GM06990 (cell line): ENCODE results near the gene RSF1.

Source experiments
- DNase-seq: peaks from one replicate; pipeline ENCODE4 v3.0.0-alpha.2; 2011; ENCODE audit not compliant: insufficient read length; ENCODE audit errors: extremely low read depth
- H3K27me3 ChIP-seq: replicated peaks from 2 replicates; pipeline ENCODE4 v1.6.0; 2011; ENCODE audit warnings: low read length; ENCODE audit not compliant: control insufficient read depth, insufficient read depth
- H3K36me3 ChIP-seq: 2 replicates; pipeline ENCODE4 v1.5.1; 2011; ENCODE audit warnings: low read length; ENCODE audit not compliant: control insufficient read depth, insufficient read depth
- H3K4me3 ChIP-seq: replicated peaks from 2 replicates; pipeline ENCODE4 v1.5.1; 2011; ENCODE audit warnings: low read depth, mild to moderate bottlenecking, control low read depth, low read length
- CTCF ChIP-seq: IDR thresholded peaks from 2 replicates; pipeline ENCODE4 v1.5.1; 2011; ENCODE audit warnings: low read length, control low read depth, mild to moderate bottlenecking, inconsistent platforms; ENCODE audit not compliant: insufficient read depth, poor library complexity, severe bottlenecking

RSF1 gene

GRCh38 chr11:77753230-77753629 is 67.3 kb downstream of the RSF1 start:
- TF ChIP-seq CTCF, result no peak
- Histone ChIP-seq H3K4me3 (no peak overlapping the region), H3K36me3 (no peaks in the 10 kb centered on the region), H3K27me3 (no peaks in the 10 kb centered on the region)
- DNase-seq, result no peak

DNA sequence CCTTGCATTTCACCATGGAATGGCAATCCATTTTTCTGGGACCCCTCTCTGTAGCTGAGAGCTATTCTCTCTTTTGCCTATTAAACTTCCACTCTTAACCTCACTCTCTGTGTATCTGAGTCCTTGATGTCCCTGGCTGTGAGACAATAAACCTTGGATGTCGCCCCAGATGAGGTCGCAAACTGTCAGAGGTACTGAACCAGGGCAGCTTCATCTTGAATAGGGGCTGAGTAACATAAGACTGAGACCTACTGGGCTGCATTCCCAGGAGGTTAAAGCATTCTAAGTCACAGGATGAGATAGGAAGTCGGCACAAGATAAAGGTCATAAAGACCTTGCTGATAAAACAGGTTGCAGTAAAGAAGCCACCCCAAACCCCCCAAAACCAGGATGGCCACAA is 68.0 kb downstream of the RSF1 start:
- no peak for TF ChIP-seq CTCF
- Histone ChIP-seq H3K4me3 (no peak overlapping the region), H3K36me3 (no peaks in the 10 kb centered on the region), H3K27me3 (no peaks in the 10 kb centered on the region)
- DNase-seq, result no peak

- Histone ChIP-seq H3K4me3 (no peak overlapping the region), H3K27me3 (no peaks in the 10 kb centered on the region), H3K36me3 (peaks cover 1% of the 10 kb centered on the region; the same call in 1 of the 2 replicates)
- TF ChIP-seq CTCF, result no peak
- no peak for DNase-seq
Observed at GRCh38 chr11:77750394-77751156, 69.9 kb downstream of the RSF1 start.

GRCh38 chr11:77749232-77749631 is 71.3 kb downstream of the RSF1 start:
- Histone ChIP-seq H3K4me3 (no peak overlapping the region), H3K36me3 (peaks cover 1% of the 10 kb centered on the region; the same call in 1 of the 2 replicates), H3K27me3 (no peaks in the 10 kb centered on the region)
- DNase-seq, result no peak
- no peak for TF ChIP-seq CTCF

DNA sequence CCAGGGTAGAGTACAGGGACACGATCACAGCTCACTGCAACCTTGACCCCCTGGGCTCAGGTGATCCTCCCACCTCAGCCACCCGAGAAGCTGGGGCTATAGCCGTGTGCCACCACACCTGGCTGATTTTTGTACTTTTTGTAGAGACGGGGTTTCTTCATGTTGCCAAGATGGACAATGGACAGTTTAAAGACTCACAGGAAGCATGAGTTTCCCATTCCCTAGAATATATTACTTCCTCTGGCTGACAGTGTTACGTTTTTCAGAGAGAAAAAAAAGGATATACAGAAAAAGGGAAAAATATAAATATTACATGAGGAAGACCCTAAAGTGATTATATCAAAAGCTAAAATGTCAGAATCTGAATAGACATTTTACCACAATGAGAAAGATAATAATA is 72.3 kb downstream of the RSF1 start:
- DNase-seq, result no peak
- no peak for TF ChIP-seq CTCF
- Histone ChIP-seq H3K4me3 (no peak overlapping the region), H3K36me3 (peaks cover 1% of the 10 kb centered on the region; the same call in 1 of the 2 replicates), H3K27me3 (no peaks in the 10 kb centered on the region)
